Measurements from ENCODE around the gene THRB.

Gene THRB

DNA sequence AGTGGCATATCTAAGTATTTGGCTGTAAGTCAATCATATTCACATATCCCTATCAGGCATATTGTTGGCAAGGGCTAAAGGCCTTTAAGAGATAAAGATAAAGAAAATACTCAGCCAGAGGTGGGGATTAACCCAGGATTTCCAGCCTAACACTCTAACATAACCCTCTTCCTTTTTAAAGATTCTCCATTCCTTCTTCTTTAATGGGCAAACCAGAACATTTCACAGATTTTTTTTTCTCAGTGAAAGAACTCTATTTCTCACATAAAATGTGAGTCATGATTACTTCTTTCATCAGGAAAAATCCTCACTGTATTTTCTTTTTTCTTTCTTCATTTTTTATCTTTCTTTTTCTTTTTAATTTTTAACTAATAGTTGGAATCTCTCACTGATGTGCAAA, 349.2 kb downstream of the THRB start:
- no peak overlapping the region for H3K9ac ChIP-seq (ENCODE audit: insufficient read length, low read depth)
- no peak for DNase-seq (ENCODE audit: low read depth, low spot score)
- H3K4me1 ChIP-seq (ENCODE audit: insufficient read depth, insufficient read length): no peaks in the 10 kb centered on the region
- H3K4me3 ChIP-seq (ENCODE audit: insufficient read length, low read depth): no peak overlapping the region
- no peaks in the 10 kb centered on the region for H3K9me3 ChIP-seq (ENCODE audit: insufficient read depth, low read length)
- no peak for TF ChIP-seq YY1 (IDR thresholded peaks at IDR 0.05; ENCODE audit: insufficient read depth, insufficient read length)
- TF ChIP-seq SUZ12 (IDR thresholded peaks at IDR 0.05; ENCODE audit: extremely low read depth, insufficient read depth, insufficient read length): no peak
- TF ChIP-seq ZNF274 (IDR thresholded peaks at IDR 0.05; ENCODE audit: low read depth, low read length): no peak
- no peaks in the 10 kb centered on the region for H3K36me3 ChIP-seq (ENCODE audit: insufficient read depth, insufficient read length, low read length)
- H3K27me3 ChIP-seq (ENCODE audit: insufficient read depth, insufficient read length): no peaks in the 10 kb centered on the region

DNA sequence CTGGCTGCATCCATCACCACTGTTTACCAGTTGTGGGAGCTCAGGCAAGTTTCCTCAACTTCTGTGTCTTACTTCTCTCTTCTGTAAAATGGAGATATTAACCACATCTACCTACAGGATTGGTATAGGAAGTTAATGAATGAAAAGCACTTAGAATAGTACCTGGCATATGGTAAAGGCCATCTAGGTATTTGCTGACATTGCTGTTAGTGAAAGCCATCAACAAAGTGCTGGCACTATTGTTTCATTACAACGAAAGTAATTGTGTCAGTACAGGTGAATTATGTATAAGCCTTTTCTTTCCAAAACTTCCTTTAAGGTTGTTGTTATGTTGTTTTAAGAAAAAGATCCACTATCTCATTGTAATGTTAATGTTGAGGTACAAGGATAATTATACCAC, 352.5 kb downstream of the THRB start:
- H3K27me3 ChIP-seq (ENCODE audit: insufficient read depth, insufficient read length): no peaks in the 10 kb centered on the region
- H3K36me3 ChIP-seq (ENCODE audit: insufficient read depth, insufficient read length, low read length): no peaks in the 10 kb centered on the region
- TF ChIP-seq SUZ12 (IDR thresholded peaks at IDR 0.05; ENCODE audit: extremely low read depth, insufficient read depth, insufficient read length) (no peak), YY1 (IDR thresholded peaks at IDR 0.05; ENCODE audit: insufficient read depth, insufficient read length) (no peak), ZNF274 (IDR thresholded peaks at IDR 0.05; ENCODE audit: low read depth, low read length) (no peak)
- H3K4me3 ChIP-seq (ENCODE audit: insufficient read length, low read depth): no peak overlapping the region
- DNase-seq (ENCODE audit: low read depth, low spot score): no peak
- no peaks in the 10 kb centered on the region for H3K9me3 ChIP-seq (ENCODE audit: insufficient read depth, low read length)
- no peaks in the 10 kb centered on the region for H3K4me1 ChIP-seq (ENCODE audit: insufficient read depth, insufficient read length)
- no peak overlapping the region for H3K9ac ChIP-seq (ENCODE audit: insufficient read length, low read depth)

DNA sequence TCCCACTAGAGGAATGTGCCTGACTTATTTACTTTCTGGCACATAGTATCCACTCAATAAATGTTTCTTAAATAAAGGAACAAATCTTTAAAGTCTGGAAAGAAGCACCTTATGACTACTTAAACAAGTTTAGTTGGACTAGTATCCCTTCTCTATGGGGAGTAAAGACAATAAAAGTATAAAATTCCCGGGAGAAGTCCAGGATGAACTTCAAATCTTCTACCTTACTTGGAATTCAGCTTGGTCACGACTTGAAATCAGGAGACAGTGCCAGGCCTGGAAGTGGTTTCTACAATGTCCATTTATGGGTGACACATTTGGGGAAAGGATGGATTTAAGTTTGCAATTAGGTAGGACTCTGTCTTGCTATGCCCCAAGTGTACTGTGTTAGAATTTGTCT, 353.1 kb downstream of the THRB start:
- Histone ChIP-seq H3K9me3 (ENCODE audit: insufficient read depth, low read length) (no peaks in the 10 kb centered on the region), H3K27me3 (ENCODE audit: insufficient read depth, insufficient read length) (no peaks in the 10 kb centered on the region), H3K36me3 (ENCODE audit: insufficient read depth, insufficient read length, low read length) (no peaks in the 10 kb centered on the region), H3K9ac (ENCODE audit: insufficient read length, low read depth) (no peak overlapping the region), H3K4me1 (ENCODE audit: insufficient read depth, insufficient read length) (no peaks in the 10 kb centered on the region), H3K4me3 (ENCODE audit: insufficient read length, low read depth) (no peak overlapping the region)
- no peak for DNase-seq (ENCODE audit: low read depth, low spot score)
- TF ChIP-seq ZNF274 (IDR thresholded peaks at IDR 0.05; ENCODE audit: low read depth, low read length) (no peak), SUZ12 (IDR thresholded peaks at IDR 0.05; ENCODE audit: extremely low read depth, insufficient read depth, insufficient read length) (no peak), YY1 (IDR thresholded peaks at IDR 0.05; ENCODE audit: insufficient read depth, insufficient read length) (no peak)

DNA sequence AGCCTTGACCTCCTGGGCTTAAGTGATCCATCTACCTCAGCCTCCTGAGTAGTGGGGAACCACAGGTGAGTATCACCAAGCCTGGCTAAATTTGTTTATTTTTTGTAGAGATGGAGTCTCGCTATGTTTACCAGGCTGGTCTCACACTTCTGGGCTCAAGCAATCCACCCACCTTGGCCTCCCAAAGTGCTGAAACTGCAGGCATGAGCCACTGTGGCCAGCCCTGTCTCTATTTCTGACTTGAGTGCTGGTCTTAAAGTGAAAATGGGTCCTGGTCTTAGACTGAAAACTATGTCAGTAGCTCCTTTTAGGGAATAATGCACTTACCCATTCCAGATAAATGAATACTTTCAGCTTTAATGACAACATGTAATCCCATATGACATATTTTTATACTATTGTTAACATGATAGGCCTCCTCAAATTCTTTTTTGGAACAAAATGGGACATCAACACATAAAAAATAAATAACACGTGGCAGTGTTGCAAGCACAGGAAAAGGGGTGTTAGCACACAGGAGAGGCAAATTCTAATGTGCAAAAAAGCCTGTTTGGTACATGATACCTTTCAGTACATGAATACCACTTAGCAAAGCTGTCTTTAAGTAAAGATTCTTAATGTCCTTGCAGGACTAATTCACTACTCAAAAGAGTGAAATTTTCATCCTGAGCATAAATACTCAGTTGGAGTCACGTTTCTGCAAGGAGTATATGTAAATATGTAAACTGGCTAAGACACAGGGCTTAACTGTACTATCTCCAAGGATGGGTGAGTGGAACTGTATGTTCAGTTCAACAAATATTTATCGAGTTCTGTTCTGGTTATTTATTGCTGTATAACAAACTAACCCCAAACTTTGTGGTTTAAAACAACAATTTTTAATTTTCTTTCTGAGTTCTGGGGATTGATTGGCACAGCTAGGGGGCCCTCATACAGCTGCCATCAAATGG, 354.9 kb downstream of the THRB start:
- H3K9ac ChIP-seq (ENCODE audit: insufficient read length, low read depth): no peak overlapping the region
- H3K4me1 ChIP-seq (ENCODE audit: insufficient read depth, insufficient read length): no peaks in the 10 kb centered on the region
- TF ChIP-seq SUZ12 (IDR thresholded peaks at IDR 0.05; ENCODE audit: extremely low read depth, insufficient read depth, insufficient read length) (no peak), YY1 (IDR thresholded peaks at IDR 0.05; ENCODE audit: insufficient read depth, insufficient read length) (no peak), ZNF274 (IDR thresholded peaks at IDR 0.05; ENCODE audit: low read depth, low read length) (no peak)
- H3K4me3 ChIP-seq (ENCODE audit: insufficient read length, low read depth): no peak overlapping the region
- no peak for DNase-seq (ENCODE audit: low read depth, low spot score)
- H3K36me3 ChIP-seq (ENCODE audit: insufficient read depth, insufficient read length, low read length): no peaks in the 10 kb centered on the region
- H3K9me3 ChIP-seq (ENCODE audit: insufficient read depth, low read length): no peaks in the 10 kb centered on the region
- H3K27me3 ChIP-seq (ENCODE audit: insufficient read depth, insufficient read length): no peaks in the 10 kb centered on the region

DNA sequence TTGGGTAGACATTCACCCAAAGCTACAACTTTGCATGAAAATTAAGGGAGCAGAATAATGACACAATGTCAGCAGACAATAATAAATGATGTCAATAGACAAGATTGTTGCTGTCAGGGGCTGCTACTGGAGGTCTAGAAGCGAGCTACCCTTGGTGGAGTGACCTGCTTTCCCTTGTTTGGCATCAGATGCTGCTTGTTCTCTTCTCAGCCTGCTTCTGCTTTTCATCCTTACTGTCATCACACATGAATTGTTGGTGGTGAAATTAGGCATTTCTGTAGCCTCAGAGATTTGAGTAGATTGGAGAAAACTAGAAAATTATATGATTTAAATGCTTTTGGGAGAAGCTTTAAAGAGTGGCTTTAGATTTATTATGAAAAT, 355.8 kb downstream of the THRB start:
- DNase-seq (ENCODE audit: low read depth, low spot score): no peak
- Histone ChIP-seq H3K9me3 (ENCODE audit: insufficient read depth, low read length) (no peaks in the 10 kb centered on the region), H3K4me3 (ENCODE audit: insufficient read length, low read depth) (no peak overlapping the region), H3K36me3 (ENCODE audit: insufficient read depth, insufficient read length, low read length) (no peaks in the 10 kb centered on the region), H3K27me3 (ENCODE audit: insufficient read depth, insufficient read length) (no peaks in the 10 kb centered on the region), H3K4me1 (ENCODE audit: insufficient read depth, insufficient read length) (no peaks in the 10 kb centered on the region), H3K9ac (ENCODE audit: insufficient read length, low read depth) (no peak overlapping the region)
- TF ChIP-seq ZNF274 (IDR thresholded peaks at IDR 0.05; ENCODE audit: low read depth, low read length) (no peak), SUZ12 (IDR thresholded peaks at IDR 0.05; ENCODE audit: extremely low read depth, insufficient read depth, insufficient read length) (no peak), YY1 (IDR thresholded peaks at IDR 0.05; ENCODE audit: insufficient read depth, insufficient read length) (no peak)

DNA sequence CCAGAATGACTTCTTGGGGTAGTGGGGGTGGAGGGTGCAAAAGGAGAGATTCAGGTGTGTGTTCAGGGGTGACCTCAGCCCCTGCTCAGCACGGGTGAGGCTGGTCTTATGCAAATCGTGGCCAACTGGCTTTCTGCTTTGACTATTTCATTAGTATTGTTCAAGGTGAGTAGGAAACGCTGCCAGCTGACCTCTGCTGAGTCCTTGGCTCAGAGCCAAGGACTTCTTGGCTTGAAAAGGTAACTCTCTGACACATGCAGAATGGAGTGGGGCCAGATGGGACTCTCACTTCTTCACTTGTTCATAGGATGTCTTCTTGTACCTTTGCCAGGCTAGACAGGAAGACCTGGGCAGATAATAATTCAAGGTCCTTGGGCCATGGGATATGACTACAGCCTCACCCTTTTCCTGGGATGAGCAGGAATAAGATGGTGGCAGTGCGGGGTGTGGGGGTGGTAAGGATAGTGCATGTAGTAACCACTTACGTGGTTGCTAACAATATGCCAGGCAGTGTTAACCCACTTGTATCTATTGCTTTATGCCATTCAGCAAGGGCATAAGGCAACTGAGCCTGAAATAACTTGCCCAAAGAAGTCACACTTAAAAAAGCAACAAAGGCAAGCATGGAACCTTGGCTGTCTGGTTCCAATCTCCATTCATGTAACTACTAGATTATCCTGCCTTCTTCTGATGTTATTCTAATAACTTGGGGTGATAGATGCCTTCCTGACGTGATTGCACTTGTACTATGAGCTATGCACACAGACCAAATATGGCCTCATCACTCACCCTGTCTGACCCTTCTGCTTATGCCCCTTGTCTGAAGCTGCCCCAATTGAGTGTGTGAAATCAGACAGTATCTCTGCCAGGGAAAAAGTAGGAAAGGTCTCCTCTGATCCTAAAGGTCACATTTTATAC, 356.4 kb downstream of the THRB start:
- Histone ChIP-seq H3K27me3 (ENCODE audit: insufficient read depth, insufficient read length) (no peaks in the 10 kb centered on the region), H3K4me3 (ENCODE audit: insufficient read length, low read depth) (no peak overlapping the region), H3K9me3 (ENCODE audit: insufficient read depth, low read length) (no peaks in the 10 kb centered on the region), H3K9ac (ENCODE audit: insufficient read length, low read depth) (no peak overlapping the region), H3K36me3 (ENCODE audit: insufficient read depth, insufficient read length, low read length) (no peaks in the 10 kb centered on the region), H3K4me1 (ENCODE audit: insufficient read depth, insufficient read length) (no peaks in the 10 kb centered on the region)
- DNase-seq (ENCODE audit: low read depth, low spot score): no peak
- no peak for TF ChIP-seq YY1 (IDR thresholded peaks at IDR 0.05; ENCODE audit: insufficient read depth, insufficient read length)
- TF ChIP-seq SUZ12 (IDR thresholded peaks at IDR 0.05; ENCODE audit: extremely low read depth, insufficient read depth, insufficient read length): no peak
- no peak for TF ChIP-seq ZNF274 (IDR thresholded peaks at IDR 0.05; ENCODE audit: low read depth, low read length)

DNA sequence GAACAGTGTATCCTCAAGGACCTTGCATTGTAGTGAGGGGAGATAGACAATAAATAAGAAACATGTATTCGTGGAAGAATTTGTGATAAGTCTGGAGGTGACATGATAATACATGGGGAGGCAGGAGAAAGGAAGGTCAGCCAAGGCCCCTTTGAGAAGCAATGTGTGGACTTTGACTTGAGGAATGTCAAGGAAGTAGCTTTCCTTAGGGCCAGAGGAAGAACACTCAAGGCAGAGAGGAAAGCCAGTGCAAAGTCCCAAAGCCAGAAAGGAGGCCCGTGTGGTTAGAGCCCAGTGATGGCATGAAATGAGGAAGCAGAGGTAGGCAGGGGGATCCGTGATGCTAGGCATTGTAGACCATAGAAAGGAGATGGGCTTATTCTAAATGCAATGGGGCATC, 357.3 kb downstream of the THRB start:
- Histone ChIP-seq H3K4me1 (ENCODE audit: insufficient read depth, insufficient read length) (no peaks in the 10 kb centered on the region), H3K27me3 (ENCODE audit: insufficient read depth, insufficient read length) (no peaks in the 10 kb centered on the region)
- TF ChIP-seq SUZ12 (IDR thresholded peaks at IDR 0.05; ENCODE audit: extremely low read depth, insufficient read depth, insufficient read length): no peak
- no peak for TF ChIP-seq ZNF274 (IDR thresholded peaks at IDR 0.05; ENCODE audit: low read depth, low read length)
- no peak for TF ChIP-seq YY1 (IDR thresholded peaks at IDR 0.05; ENCODE audit: insufficient read depth, insufficient read length)

More for the DNA sequence above, 357.3 kb downstream of the THRB start:
- no peak for DNase-seq (ENCODE audit: low read depth, low spot score)
- Histone ChIP-seq H3K9ac (ENCODE audit: insufficient read length, low read depth) (no peak overlapping the region), H3K4me3 (ENCODE audit: insufficient read length, low read depth) (no peak overlapping the region), H3K36me3 (ENCODE audit: insufficient read depth, insufficient read length, low read length) (no peaks in the 10 kb centered on the region), H3K9me3 (ENCODE audit: insufficient read depth, low read length) (no peaks in the 10 kb centered on the region)

Measured in NT2/D1 (cell line).